Measurements from ENCODE around the gene SST.

- TF ChIP-seq MAX (IDR thresholded peaks at IDR 0.05): no peak
- TF ChIP-seq CTCF (IDR thresholded peaks at IDR 0.05 in 2 of 3, conservative IDR thresholded peaks at IDR 0.05 in 1 of 3; ENCODE audit: borderline replicate concordance in 1 of 3, insufficient read depth in 1 of 3, low read depth in 2 of 3, low read length in 2 of 3): no peak
- TF ChIP-seq REST (IDR thresholded peaks at IDR 0.05; ENCODE audit: low read depth): no peak
- no peak for TF ChIP-seq POLR2A (IDR thresholded peaks at IDR 0.05; ENCODE audit: borderline replicate concordance, extremely low read depth, insufficient read depth, insufficient read length)
- no peak for TF ChIP-seq CEBPB (IDR thresholded peaks at IDR 0.05; ENCODE audit: low read depth)
- no peak for TF ChIP-seq RAD21 (IDR thresholded peaks at IDR 0.05; ENCODE audit: low read depth)
- TF ChIP-seq EZH2 (IDR thresholded peaks at IDR 0.05): no peak
- no peak for TF ChIP-seq SIN3A (IDR thresholded peaks at IDR 0.05; ENCODE audit: low read depth)
Observed at GRCh38 chr3:187677604-187678003, 7.4 kb upstream of the SST start.
